ENCODE measurements around the gene ZBTB7C.

ZBTB7C gene

GRCh38 chr18:48022021-48022420 is 387.2 kb downstream of the ZBTB7C start:
- no peak for DNase-seq (ENCODE audit: low spot score)
- TF ChIP-seq, protein P1, sequence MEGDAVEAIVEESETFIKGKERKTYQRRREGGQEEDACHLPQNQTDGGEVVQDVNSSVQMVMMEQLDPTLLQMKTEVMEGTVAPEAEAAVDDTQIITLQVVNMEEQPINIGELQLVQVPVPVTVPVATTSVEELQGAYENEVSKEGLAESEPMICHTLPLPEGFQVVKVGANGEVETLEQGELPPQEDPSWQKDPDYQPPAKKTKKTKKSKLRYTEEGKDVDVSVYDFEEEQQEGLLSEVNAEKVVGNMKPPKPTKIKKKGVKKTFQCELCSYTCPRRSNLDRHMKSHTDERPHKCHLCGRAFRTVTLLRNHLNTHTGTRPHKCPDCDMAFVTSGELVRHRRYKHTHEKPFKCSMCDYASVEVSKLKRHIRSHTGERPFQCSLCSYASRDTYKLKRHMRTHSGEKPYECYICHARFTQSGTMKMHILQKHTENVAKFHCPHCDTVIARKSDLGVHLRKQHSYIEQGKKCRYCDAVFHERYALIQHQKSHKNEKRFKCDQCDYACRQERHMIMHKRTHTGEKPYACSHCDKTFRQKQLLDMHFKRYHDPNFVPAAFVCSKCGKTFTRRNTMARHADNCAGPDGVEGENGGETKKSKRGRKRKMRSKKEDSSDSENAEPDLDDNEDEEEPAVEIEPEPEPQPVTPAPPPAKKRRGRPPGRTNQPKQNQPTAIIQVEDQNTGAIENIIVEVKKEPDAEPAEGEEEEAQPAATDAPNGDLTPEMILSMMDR (IDR thresholded peaks at IDR 0.05; ENCODE audit: extremely low read depth, missing control alignments), result no peak

GRCh38 chr18:48021273-48021914 is 387.8 kb downstream of the ZBTB7C start:
- TF ChIP-seq, protein P1 (IDR thresholded peaks at IDR 0.05; ENCODE audit: extremely low read depth, missing control alignments), result no peak
- DNase-seq (ENCODE audit: low spot score), result no peak

GRCh38 chr18:48020337-48021250 is 388.6 kb downstream of the ZBTB7C start:
- no peak for DNase-seq (ENCODE audit: low spot score)
- TF ChIP-seq, protein P1 (IDR thresholded peaks at IDR 0.05; ENCODE audit: extremely low read depth, missing control alignments), result no peak

DNA sequence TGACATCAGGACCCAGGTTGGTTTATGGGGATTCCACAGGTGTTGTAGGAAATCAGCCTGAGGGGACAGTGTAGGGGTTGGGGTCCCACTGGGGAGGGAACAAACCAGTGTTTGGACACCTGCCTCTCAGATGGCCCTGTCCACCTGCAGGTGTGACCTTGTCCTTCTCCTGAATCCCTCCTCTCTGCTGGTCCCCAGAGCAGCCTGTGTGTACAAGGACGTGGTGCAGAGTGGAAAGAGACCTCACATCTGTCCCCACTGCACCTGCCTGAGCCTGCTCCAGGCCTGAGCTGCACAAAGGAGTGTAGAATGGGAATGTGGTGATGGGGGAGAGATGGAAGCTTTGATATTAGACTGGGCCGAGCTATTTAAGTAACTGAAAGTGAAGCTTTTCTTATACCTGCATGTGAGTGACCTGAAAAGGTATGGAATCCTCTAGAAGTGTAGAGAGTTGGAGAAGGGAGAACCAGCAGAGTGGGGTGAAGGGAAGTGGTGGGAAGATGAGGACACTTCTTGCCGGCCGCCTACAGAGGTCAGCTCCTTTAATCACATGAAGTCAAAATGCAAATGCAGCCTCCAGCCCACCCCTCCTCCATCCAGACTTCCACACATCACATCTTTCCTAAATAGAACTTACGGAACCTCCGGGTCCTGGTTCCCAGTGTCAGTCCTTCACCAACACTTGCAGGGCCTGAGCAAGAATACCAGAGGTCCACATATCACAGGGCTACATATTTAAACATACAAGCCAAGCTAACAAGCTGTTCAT is 389.4 kb downstream of the ZBTB7C start:
- no peak for DNase-seq (ENCODE audit: low spot score)

GRCh38 chr18:48018851-48019250 is 390.3 kb downstream of the ZBTB7C start:
- TF ChIP-seq, protein P1 (IDR thresholded peaks at IDR 0.05; ENCODE audit: extremely low read depth, missing control alignments), result no peak
- DNase-seq (ENCODE audit: low spot score), result no peak

More for the DNA sequence above, 389.4 kb downstream of the ZBTB7C start:
- TF ChIP-seq, protein P1 (IDR thresholded peaks at IDR 0.05; ENCODE audit: extremely low read depth, missing control alignments), result no peak

DNA sequence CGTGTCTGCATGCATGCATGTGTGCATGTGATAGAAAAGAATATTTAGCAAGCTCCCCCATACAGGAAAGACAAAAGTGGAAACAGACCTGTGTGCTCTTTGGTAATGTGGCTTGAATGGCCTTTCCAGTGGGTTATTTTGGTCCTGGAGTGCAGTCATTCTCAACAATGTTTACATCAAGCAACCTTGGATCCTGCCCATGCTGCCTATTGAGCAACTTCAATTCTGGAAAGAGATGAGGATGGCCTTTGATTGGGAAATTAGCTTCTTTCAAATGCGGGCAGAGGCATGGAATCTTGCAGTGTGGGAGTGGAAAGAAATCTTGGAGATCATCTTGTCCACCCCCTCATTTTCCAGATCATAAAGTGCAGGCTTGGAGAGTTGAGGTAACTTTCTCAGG is 391.5 kb downstream of the ZBTB7C start:
- DNase-seq (ENCODE audit: low spot score), result no peak
- TF ChIP-seq, protein P1 (IDR thresholded peaks at IDR 0.05; ENCODE audit: extremely low read depth, missing control alignments), result no peak
